GM08714 (cell line): ENCODE results near the gene SALL4.
"Not testable (repeated sequence)": the region's sequence is repeated elsewhere in the genome, so short reads cannot be mapped to it uniquely, and the experiment has no call there.

Experiments used
- H3K4me3 ChIP-seq: fragments of 200-500 bp; sonication (Bioruptor generic); 2 replicates; pipeline ENCODE4 v1.5.1; 2014; ENCODE audit warnings: mild to moderate bottlenecking, low read length, inconsistent platforms
- ZNF274 ChIP-seq: IDR thresholded peaks from 2 replicates; pipeline ENCODE4 v1.6.1; 2012; ENCODE audit warnings: mild to moderate bottlenecking, low read depth, low read length

Gene SALL4

DNA sequence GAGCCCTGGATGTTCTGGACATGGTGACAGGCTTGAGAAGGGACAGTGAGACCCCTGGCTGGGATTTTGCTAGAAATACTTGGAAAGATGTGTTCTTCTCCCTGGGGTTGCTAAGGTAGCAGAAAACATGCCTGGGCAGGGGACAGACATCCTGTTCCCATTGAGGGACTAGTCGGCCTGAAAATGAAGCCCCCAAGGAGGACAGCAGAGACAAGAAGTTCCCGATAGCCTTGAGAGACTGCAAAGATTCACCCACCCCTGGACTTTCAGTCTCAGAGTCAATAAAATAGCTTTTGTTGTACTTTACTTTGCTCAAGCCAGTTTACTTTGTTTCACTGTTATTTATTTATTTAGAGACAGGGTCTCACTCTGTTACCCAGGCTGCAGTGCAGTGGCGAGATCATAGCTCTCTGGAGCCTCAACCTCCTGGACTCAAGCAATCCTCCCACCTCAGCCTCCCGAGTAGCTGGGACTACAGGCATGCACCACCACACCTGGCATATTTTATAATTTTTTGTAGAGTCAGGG lies 62.5 kb downstream of the SALL4 start:
- no peak overlapping the region for H3K4me3 ChIP-seq
- no peak for TF ChIP-seq ZNF274

DNA sequence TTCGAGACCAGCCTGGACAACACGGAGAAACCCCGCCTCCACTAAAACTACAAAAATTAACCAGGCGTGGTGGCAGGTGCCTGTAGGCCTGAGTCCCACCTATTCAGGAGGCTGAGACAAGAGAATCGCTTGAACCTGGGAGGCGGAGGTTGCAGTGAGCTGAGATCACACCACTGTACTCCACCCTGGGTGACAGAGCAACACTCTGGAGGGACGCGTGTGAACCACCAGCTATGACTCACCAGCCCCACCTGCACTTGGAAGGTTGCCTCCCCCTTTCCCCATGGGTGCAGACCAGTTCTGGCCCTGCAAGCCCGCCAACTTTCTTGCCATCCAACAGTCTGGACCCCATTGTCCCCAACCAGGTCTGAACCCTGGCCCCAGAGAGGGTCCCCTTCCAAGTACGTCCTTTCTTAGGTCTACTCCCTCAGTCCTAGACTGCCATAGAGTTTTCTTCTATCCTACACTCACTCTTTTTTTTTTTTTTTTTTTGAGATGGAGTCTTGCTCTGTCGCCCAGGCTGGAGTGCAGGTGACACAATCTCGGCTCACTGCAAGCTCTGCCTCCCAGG lies 63.4 kb downstream of the SALL4 start:
- TF ChIP-seq ZNF274 = no peak
- no peak overlapping the region for H3K4me3 ChIP-seq

DNA sequence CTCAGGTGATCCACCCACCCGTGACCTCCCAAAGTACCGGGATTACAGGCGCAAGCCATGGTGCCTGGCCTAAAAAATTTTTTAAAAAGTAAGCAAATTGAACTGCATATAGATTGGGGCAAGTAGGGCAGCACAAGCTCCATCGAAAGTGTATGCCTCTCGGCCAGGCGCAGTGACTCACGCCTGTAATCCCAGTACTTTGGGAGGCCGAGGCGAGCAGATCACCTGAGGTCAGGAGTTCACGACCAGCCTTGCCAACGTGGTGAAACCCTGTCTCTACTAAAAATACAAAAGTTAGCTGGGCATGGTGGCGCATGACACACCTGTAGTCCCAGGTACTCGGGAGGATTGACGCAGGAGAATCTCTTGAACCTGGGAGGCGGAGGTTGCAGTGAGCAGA lies 64.1 kb downstream of the SALL4 start:
- H3K4me3 ChIP-seq = not testable (repeated sequence)

DNA sequence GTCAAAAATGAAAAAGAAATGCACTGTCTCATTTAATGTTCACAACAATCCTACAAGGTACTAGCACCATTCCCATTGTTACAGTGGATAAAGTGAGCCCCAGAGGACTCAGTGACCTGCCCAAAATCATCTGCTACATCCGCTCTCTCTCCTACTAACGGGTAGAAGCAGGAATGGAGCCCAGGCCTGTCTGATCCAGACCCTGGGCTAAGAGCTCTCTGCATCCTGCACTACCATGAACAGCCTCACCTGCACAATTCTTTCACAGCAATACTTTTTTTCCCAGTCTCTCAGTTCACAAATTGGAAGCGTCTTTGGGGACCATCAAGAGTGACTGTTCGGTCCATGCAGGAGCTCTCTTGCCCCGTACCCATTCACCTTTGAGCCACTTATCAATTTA lies 65.4 kb downstream of the SALL4 start:
- no peak overlapping the region for H3K4me3 ChIP-seq
- TF ChIP-seq ZNF274 = no peak

DNA sequence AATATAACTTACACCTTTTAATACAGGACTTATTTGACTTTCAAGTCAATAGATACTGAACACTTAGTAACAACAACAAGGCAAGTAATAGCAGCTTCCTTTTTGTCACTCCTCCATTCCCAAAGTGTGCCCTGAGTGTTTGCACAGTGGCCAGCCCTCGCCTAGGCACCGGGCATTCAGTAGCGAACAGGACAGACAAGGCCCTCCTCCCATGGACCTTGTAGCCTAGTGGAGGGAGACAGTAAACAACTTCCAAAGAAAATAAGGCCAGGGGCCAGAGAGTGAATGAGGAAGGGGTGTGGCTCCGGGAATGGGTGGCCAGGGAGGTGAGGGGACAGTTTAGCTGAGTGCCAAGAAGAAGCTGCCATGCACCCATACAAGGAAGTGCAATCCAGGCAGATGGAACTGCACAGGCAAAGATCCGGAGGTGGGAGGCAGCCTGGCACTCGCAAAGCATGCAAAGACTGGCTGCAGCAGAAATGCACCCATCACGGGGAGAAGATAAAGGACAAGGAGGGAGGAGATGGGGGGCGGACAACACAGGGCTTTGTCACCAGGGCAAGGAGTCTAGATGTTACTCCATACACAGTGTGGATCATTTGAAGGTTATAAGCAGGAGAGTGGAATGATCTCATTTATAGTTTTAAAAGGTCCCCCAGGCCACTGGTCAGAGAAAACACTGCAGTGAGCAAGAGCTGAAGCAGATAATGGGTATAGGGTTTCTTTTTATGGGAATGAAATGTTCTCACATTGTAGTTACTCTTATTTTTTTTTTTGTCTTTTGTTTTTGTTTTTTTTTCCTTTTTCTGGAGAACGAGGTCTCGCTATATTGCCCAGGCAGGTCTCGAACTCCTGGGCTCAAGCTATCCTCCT lies 66.4 kb downstream of the SALL4 start:
- TF ChIP-seq ZNF274 = no peak
- H3K4me3 ChIP-seq = no peak overlapping the region

DNA sequence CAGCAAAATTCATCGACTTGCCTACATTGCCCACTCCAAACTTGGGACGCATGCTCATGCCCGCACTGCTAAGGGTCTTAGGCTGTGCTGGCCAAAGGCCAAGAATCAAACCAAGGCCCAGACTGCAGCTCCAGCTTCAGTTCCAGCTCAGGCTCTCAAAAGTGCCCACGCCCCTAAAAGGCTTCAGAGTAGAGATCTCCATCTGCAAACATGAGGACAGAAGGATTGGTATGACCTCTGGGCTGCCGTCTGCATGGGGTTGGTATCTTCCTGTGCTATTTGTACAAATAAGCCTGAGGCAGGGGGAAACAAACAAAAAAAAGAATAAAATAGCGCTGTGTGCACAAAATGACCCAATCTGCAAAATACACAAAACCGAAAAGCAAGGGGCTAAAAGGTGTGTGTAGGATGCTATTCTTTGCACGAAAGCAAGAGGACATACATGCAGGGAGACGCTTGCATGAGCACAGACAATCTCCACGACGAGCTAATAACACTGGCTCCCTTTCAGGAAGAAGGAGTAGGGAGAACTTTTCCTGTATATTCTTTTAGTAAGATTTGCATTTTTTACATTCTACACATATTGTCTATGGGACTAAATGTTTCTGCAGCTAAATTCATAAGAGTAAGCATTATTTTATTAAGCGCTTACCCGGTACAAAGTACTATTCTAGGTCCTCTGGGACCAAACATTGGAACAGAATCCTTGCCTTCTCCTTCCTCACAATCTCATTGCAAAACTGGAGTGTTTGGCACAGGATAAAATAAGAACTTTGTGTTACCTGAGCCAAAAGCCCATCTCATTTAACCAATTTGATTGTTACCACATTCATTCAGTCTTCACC lies 67.2 kb downstream of the SALL4 start:
- no peak overlapping the region for H3K4me3 ChIP-seq
- no peak for TF ChIP-seq ZNF274

DNA sequence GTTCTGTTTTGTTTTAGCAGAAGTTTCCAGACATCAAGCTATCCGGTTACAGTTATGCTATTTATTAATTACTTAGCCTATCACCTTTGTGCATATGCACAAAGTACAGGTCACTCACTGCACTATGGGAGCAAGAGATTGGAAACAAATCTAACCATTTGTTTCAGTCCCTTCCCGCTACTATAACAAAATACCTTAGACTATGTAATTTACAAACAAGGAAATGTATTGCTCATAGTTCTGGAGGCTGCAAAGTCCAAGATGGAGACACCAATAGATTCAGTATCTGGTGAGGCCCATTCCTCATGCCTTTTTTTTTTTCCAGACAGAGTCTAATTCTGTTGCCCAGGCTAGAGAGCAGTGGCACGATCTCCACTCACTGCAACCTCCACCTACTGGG lies 69.3 kb downstream of the SALL4 start:
- no peak for TF ChIP-seq ZNF274
- no peak overlapping the region for H3K4me3 ChIP-seq
